Loucy (cell line): ENCODE measurements around the gene PEBP1.

Experiments
- EZH2phosphoT487 ChIP-seq: fragments of 200-600 bp; IDR thresholded peaks from 2 replicates; pipeline ENCODE4 v1.6.1; 2018; ENCODE audit warnings: antibody characterized with exemption, mild to moderate bottlenecking, moderate library complexity, borderline replicate concordance
- TF ChIP-seq, protein P1 (sequence below): fragments of 200-600 bp; sonication (generic); conservative IDR thresholded peaks from 2 replicates; pipeline ENCODE4 v1.5.1; 2014; ENCODE audit warnings: mild to moderate bottlenecking, antibody characterized with exemption, low read length

DNA sequence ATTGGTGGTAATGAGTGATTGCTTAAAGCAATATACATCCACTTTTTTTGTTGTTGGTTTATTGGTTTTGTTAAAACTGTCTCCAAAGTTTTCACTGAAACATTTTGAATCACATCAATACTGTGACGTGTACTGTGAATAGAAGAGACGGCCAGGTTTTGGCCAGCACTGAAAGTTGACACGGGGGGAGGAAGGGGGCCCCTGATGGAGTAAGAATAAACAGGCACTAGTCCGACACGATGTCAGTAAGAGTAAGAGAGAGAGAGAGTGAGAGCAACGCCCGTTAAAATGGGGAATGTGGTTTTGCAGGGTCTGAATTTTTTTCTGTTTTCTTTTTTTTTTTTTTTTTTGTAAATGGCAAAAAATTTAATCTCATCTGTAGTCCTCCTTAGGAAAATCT lies 14.7 kb downstream of the PEBP1 start:
- TF ChIP-seq, protein P1, sequence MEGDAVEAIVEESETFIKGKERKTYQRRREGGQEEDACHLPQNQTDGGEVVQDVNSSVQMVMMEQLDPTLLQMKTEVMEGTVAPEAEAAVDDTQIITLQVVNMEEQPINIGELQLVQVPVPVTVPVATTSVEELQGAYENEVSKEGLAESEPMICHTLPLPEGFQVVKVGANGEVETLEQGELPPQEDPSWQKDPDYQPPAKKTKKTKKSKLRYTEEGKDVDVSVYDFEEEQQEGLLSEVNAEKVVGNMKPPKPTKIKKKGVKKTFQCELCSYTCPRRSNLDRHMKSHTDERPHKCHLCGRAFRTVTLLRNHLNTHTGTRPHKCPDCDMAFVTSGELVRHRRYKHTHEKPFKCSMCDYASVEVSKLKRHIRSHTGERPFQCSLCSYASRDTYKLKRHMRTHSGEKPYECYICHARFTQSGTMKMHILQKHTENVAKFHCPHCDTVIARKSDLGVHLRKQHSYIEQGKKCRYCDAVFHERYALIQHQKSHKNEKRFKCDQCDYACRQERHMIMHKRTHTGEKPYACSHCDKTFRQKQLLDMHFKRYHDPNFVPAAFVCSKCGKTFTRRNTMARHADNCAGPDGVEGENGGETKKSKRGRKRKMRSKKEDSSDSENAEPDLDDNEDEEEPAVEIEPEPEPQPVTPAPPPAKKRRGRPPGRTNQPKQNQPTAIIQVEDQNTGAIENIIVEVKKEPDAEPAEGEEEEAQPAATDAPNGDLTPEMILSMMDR, result no peak
- TF ChIP-seq EZH2phosphoT487, result no peak
